Spleen (tissue), 7 donors: ENCODE measurements around the gene LCLAT1.

Source experiments
- CTCF ChIP-seq, 11 experiments: fragments of 200-600 bp in 7 of 11; fragments of 450-650 bp in 4 of 11; sonication (generic) in 4 of 11; IDR thresholded peaks in 8 of 11; conservative IDR thresholded peaks in 3 of 11; 1 replicate in 7 of 11; 2 replicates in 4 of 11; pipeline versions ENCODE4 v1.4.0 to v1.8.0; 2016 to 2021; ENCODE audit warnings: antibody characterized with exemption in 11 of 11, inconsistent platforms in 4 of 11, mild to moderate bottlenecking in 1 of 11
- POLR2AphosphoS5 ChIP-seq, 3 donors: sonication (generic); formaldehyde crosslinking; IDR thresholded peaks; one replicate each; pipeline ENCODE4 v1.5.1; 2017; ENCODE audit warnings: antibody characterized with exemption in 3 of 3
- donor health status: DM: no; HTN: no; CAD: no; lungs with moderate emphysema.
- donor health status: DM: no; HTN: no; CAD: no.
- donor health status: DM: no; HTN: no; CAD: no.

- no peak for TF ChIP-seq CTCF (IDR thresholded peaks at IDR 0.05 in 8 of 11, conservative IDR thresholded peaks at IDR 0.05 in 3 of 11)
- no peak for TF ChIP-seq POLR2AphosphoS5 (IDR thresholded peaks at IDR 0.05)
Measured at GRCh38 chr2:30491225-30491624, 44.2 kb downstream of the LCLAT1 start.
